ENCODE measurements around the gene YJU2. TPM values are rescaled to one million over a fixed set of nuclear protein-coding genes. Genes with fewer than 3 reads are reported as not detected.
"Not testable (repeated sequence)": the region's sequence is repeated elsewhere in the genome, so short reads cannot be mapped to it uniquely, and the experiment has no call there.

YJU2 gene
- polyA plus RNA-seq, 1 of the 3 experiments (the other 2 are of a cell fraction) = 29.0 TPM

GRCh38 chr19:4284974-4285373 is 38.1 kb downstream of the YJU2 start:
- DNase-seq = no peak
- Histone ChIP-seq H3K36me3 (replicated peaks in 1 of 2; ENCODE audit: control insufficient read depth in 1 of 2, insufficient read depth in 2 of 2, low read length in 1 of 2) (no peaks in the 10 kb centered on the region), H3K4me1 (ENCODE audit: control insufficient read depth in 1 of 2, insufficient read depth in 2 of 2, low read depth in 1 of 2, low read length in 1 of 2) (no peaks in the 10 kb centered on the region; a peak in 1 of 4 replicates), H3K9me3 (no peaks in the 10 kb centered on the region), H3K27ac (ENCODE audit: low read depth in 2 of 2, low read length in 1 of 2) (no peak overlapping the region), H3K79me2 (ENCODE audit: insufficient read depth) (no peaks in the 10 kb centered on the region), H3K9ac (no peak overlapping the region), H3K4me2 (no peak overlapping the region), H4K20me1 (ENCODE audit: insufficient read depth) (no peaks in the 10 kb centered on the region), H2AFZ (ENCODE audit: low read depth) (no peak overlapping the region), H3F3A (replicated peaks; ENCODE audit: insufficient read depth) (no peaks in the 10 kb centered on the region), H3K4me3 (ENCODE audit: low read depth in 2 of 2, low read length in 1 of 2) (no peak overlapping the region), H3K27me3 (ENCODE audit: insufficient read depth) (peaks cover 6% of the 10 kb centered on the region), H3K9me2 (no peaks in the 10 kb centered on the region)
- WGBS (ENCODE audit: low lambda C conversion rate) = 72% methylated on average over 6 of the region's 6 CpGs
- POLR2A ChIA-PET = interaction anchor here (0.8 to 1.3 kb wide), 3 partner anchors 11 to 39 kb away, joined by 3 read pairs; no protein-coding TSS in a partner anchor
- CTCF ChIA-PET = interaction anchor here (0.7 to 1.9 kb wide), 2 partner anchors 18 to 52 kb away, joined by 3 to 8 read pairs; no protein-coding TSS in a partner anchor
- TF ChIP-seq SIN3A (IDR thresholded peaks at IDR 0.05; ENCODE audit: borderline replicate concordance, low read depth, low read length) = no peak
- TF ChIP-seq ELF1 (IDR thresholded peaks at IDR 0.05) = no peak
- TF ChIP-seq SMC3 (IDR thresholded peaks at IDR 0.05; ENCODE audit: low read depth, low read length) = no peak
- no peak for TF ChIP-seq GABPA (IDR thresholded peaks at IDR 0.05; ENCODE audit: low read depth)
- TF ChIP-seq CTCF (IDR thresholded peaks at IDR 0.05) = no peak
- TF ChIP-seq PBX3 (IDR thresholded peaks at IDR 0.05) = no peak
- TF ChIP-seq USF2 (IDR thresholded peaks at IDR 0.05; ENCODE audit: borderline replicate concordance, low read depth, low read length) = no peak
- TF ChIP-seq REST (IDR thresholded peaks at IDR 0.05; ENCODE audit: low read depth, low read length) = no peak
- TF ChIP-seq POLR2AphosphoS5 (IDR thresholded peaks at IDR 0.05; ENCODE audit: low read depth, low read length) = no peak
- no peak for TF ChIP-seq GATA2 (CRISPR knock-in tag; IDR thresholded peaks at IDR 0.05)
- TF ChIP-seq EP300 (IDR thresholded peaks at IDR 0.05; ENCODE audit: borderline replicate concordance in 1 of 2, low read depth in 1 of 2, low read length in 1 of 2) = no peak
- TF ChIP-seq MAX (IDR thresholded peaks at IDR 0.05; ENCODE audit: low read depth) = no peak
- TF ChIP-seq USF1 (IDR thresholded peaks at IDR 0.05; ENCODE audit: borderline replicate concordance, low read depth) = no peak
- TF ChIP-seq RAD21 (IDR thresholded peaks at IDR 0.05; ENCODE audit: low read length) = no peak
- TF ChIP-seq FOSL2 (IDR thresholded peaks at IDR 0.05; ENCODE audit: borderline replicate concordance, low read depth) = no peak
- TF ChIP-seq RCOR1 (IDR thresholded peaks at IDR 0.05; ENCODE audit: low read length) = no peak

GRCh38 chr19:4286141-4286540 is 39.3 kb downstream of the YJU2 start:
- H3K9me2 ChIP-seq; H3K27me3 ChIP-seq (ENCODE audit: insufficient read depth); H4K20me1 ChIP-seq (ENCODE audit: insufficient read depth); H3K4me1 ChIP-seq (ENCODE audit: control insufficient read depth in 1 of 2, insufficient read depth in 2 of 2, low read depth in 1 of 2, low read length in 1 of 2); H3F3A ChIP-seq (replicated peaks; ENCODE audit: insufficient read depth); H2AFZ ChIP-seq (ENCODE audit: low read depth); H3K36me3 ChIP-seq (replicated peaks in 1 of 2; ENCODE audit: control insufficient read depth in 1 of 2, insufficient read depth in 2 of 2, low read length in 1 of 2); DNase-seq; CTCF ChIA-PET; H3K4me3 ChIP-seq (ENCODE audit: low read depth in 2 of 2, low read length in 1 of 2); H3K79me2 ChIP-seq (ENCODE audit: insufficient read depth); H3K27ac ChIP-seq (ENCODE audit: low read depth in 2 of 2, low read length in 1 of 2); H3K9ac ChIP-seq; H3K9me3 ChIP-seq; H3K4me2 ChIP-seq: not testable (repeated sequence)
- POLR2A ChIA-PET = interaction anchor here (0.9 to 1.2 kb wide), 2 partner anchors 20 to 38 kb away, joined by 3 read pairs; no protein-coding TSS in a partner anchor
- 79% methylated on average over 4 of the region's 4 CpGs for WGBS (ENCODE audit: low lambda C conversion rate)

Measured in SK-N-SH (cell line).